Measurements from ENCODE around the gene MFAP5. TPM values are rescaled to one million over a fixed set of nuclear protein-coding genes. Genes with fewer than 3 reads are reported as not detected.

Gene MFAP5
- total RNA-seq, 1 experiment from 2014 or later: not detected

DNA sequence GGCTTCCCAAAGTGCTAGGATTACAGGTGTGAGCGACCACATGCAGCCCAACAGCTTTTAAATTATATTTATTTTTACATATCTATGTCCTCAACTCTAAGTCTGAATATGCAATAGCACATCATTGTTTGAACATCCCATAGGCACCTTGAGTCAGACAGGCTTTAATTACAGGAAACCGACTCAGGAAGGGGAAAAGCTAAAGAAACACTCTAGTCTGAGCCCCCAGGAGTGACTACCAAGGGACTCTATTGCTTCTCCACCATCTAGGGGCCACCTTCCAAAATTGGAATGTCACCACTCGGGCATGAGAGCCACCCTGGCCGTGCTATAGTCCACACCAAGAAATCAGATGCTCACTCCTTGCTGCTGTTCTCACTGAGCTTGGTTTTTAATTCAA is 14.0 kb upstream of the MFAP5 start:
- POLR2A ChIA-PET: no interaction called here
- intact Hi-C loops (cut with micrococcal nuclease): no loop called here
- CTCF ChIA-PET: interaction anchor here (1.8 kb wide), 1 partner anchor 19 kb away, joined by 6 read pairs; no protein-coding TSS in a partner anchor

More for the DNA sequence above, 14.0 kb upstream of the MFAP5 start:
- no peak overlapping the region for H3K9ac ChIP-seq (ENCODE audit: low read length)
- H3K9me3 ChIP-seq (ENCODE audit: control insufficient read depth in 1 of 2, insufficient read depth in 1 of 2, low read depth in 1 of 2, low read length in 2 of 2): no peaks in the 10 kb centered on the region
- no peak for ATAC-seq
- H3K79me2 ChIP-seq (ENCODE audit: insufficient read depth, low read length): no peaks in the 10 kb centered on the region
- H4K20me1 ChIP-seq (ENCODE audit: insufficient read depth): no peaks in the 10 kb centered on the region
- no peak overlapping the region for H3K4me3 ChIP-seq (replicated peaks in 1 of 2; ENCODE audit: low read depth in 1 of 2, low read length in 2 of 2)
- 0 out of 4 replicates have a peak, but pooled peaks cover 0 to 2% of the 10 kb centered on the region in 2 experiments for H3K4me1 ChIP-seq (ENCODE audit: control insufficient read depth in 1 of 2, insufficient read depth in 2 of 2, low read length in 2 of 2)
- no peaks in the 10 kb centered on the region for H3K36me3 ChIP-seq (ENCODE audit: control insufficient read depth in 1 of 2, insufficient read depth in 2 of 2, low read length in 2 of 2)
- TF ChIP-seq CEBPB (IDR thresholded peaks at IDR 0.05; ENCODE audit: low read depth): no peak
- TF ChIP-seq EZH2phosphoT487 (IDR thresholded peaks at IDR 0.05; ENCODE audit: borderline replicate concordance): no peak
- TF ChIP-seq ZFX (IDR thresholded peaks at IDR 0.05): no peak
- no peak for TF ChIP-seq RAD21 (IDR thresholded peaks at IDR 0.05; ENCODE audit: low read depth)
- TF ChIP-seq, protein P1, sequence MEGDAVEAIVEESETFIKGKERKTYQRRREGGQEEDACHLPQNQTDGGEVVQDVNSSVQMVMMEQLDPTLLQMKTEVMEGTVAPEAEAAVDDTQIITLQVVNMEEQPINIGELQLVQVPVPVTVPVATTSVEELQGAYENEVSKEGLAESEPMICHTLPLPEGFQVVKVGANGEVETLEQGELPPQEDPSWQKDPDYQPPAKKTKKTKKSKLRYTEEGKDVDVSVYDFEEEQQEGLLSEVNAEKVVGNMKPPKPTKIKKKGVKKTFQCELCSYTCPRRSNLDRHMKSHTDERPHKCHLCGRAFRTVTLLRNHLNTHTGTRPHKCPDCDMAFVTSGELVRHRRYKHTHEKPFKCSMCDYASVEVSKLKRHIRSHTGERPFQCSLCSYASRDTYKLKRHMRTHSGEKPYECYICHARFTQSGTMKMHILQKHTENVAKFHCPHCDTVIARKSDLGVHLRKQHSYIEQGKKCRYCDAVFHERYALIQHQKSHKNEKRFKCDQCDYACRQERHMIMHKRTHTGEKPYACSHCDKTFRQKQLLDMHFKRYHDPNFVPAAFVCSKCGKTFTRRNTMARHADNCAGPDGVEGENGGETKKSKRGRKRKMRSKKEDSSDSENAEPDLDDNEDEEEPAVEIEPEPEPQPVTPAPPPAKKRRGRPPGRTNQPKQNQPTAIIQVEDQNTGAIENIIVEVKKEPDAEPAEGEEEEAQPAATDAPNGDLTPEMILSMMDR (IDR thresholded peaks at IDR 0.05 in 2 of 3, conservative IDR thresholded peaks at IDR 0.05 in 1 of 3; ENCODE audit: borderline replicate concordance in 1 of 3, insufficient read depth in 1 of 3, low read depth in 2 of 3, low read length in 2 of 3): no peak
- TF ChIP-seq POLR2A (IDR thresholded peaks at IDR 0.05; ENCODE audit: borderline replicate concordance, extremely low read depth, insufficient read depth, insufficient read length): no peak
- no peak for TF ChIP-seq YY1 (IDR thresholded peaks at IDR 0.05; ENCODE audit: extremely low read depth, insufficient replicate concordance, low read depth, low read length)
- no peak for TF ChIP-seq CBX3 (IDR thresholded peaks at IDR 0.05; ENCODE audit: low read depth)
- TF ChIP-seq SP1 (IDR thresholded peaks at IDR 0.05; ENCODE audit: low read depth): no peak
- TF ChIP-seq SIN3A (IDR thresholded peaks at IDR 0.05; ENCODE audit: low read depth): no peak
- no peak for TF ChIP-seq EZH2 (IDR thresholded peaks at IDR 0.05)
- no peak for TF ChIP-seq SRF (IDR thresholded peaks at IDR 0.05; ENCODE audit: low read depth)
- TF ChIP-seq, protein P2, sequence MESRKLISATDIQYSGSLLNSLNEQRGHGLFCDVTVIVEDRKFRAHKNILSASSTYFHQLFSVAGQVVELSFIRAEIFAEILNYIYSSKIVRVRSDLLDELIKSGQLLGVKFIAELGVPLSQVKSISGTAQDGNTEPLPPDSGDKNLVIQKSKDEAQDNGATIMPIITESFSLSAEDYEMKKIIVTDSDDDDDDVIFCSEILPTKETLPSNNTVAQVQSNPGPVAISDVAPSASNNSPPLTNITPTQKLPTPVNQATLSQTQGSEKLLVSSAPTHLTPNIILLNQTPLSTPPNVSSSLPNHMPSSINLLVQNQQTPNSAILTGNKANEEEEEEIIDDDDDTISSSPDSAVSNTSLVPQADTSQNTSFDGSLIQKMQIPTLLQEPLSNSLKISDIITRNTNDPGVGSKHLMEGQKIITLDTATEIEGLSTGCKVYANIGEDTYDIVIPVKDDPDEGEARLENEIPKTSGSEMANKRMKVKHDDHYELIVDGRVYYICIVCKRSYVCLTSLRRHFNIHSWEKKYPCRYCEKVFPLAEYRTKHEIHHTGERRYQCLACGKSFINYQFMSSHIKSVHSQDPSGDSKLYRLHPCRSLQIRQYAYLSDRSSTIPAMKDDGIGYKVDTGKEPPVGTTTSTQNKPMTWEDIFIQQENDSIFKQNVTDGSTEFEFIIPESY (IDR thresholded peaks at IDR 0.05; ENCODE audit: extremely low read depth, insufficient replicate concordance, low read length): no peak
- TF ChIP-seq, protein P3, sequence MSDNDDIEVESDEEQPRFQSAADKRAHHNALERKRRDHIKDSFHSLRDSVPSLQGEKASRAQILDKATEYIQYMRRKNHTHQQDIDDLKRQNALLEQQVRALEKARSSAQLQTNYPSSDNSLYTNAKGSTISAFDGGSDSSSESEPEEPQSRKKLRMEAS (IDR thresholded peaks at IDR 0.05): no peak
- H3K9me2 ChIP-seq (ENCODE audit: insufficient read depth): no peaks in the 10 kb centered on the region
- H2AFZ ChIP-seq (ENCODE audit: low read depth, low read length, poor library complexity, severe bottlenecking): no peak overlapping the region
- no TSS peak for BruUV-seq (replicated peaks)
- no peak overlapping the region for H3K4me2 ChIP-seq (ENCODE audit: low read length)
- H3K27ac ChIP-seq (ENCODE audit: low read depth, low read length): no peak overlapping the region
- RAD21 ChIA-PET (ENCODE audit: low non-redundant PET in 1 of 2, low total read pairs in 2 of 2, uncharacterized antibody in 2 of 2, unreplicated experiment in 2 of 2): no interaction called here
- no peaks in the 10 kb centered on the region for H3K27me3 ChIP-seq (ENCODE audit: insufficient read depth, low read length)
- DNase-seq (ENCODE audit: low read depth, low spot score): no peak
